Mesenchymal stem cell (in vitro differentiated cells and primary cell): ENCODE results near the gene BDKRB2.
A peak's percentile ranks its signal among the peaks of the same experiment; 100 is the strongest.

ENCODE experiments used
- DNase-seq: peaks from one replicate; pipeline ENCODE4 v3.0.0-alpha.2; 2013
- H2AFZ ChIP-seq: one replicate; pipeline ENCODE4 v1.6.1; 2013; ENCODE audit warnings: low read depth, mild to moderate bottlenecking, control low read depth, inconsistent platforms, low read length, moderate library complexity
- H2AK5ac ChIP-seq: 2 replicates; pipeline ENCODE4 v1.6.1; 2013; ENCODE audit warnings: low read length, moderate library complexity, mild to moderate bottlenecking, inconsistent platforms; ENCODE audit not compliant: severe bottlenecking
- H2BK120ac ChIP-seq: one replicate; pipeline ENCODE4 v1.6.1; 2013; ENCODE audit warnings: low read depth, mild to moderate bottlenecking, inconsistent platforms, low read length, moderate library complexity
- H2BK12ac ChIP-seq, 2 experiments: one replicate each; pipeline ENCODE4 v1.6.1; 2013; ENCODE audit warnings: inconsistent platforms in 2 of 2, low read length in 2 of 2, mild to moderate bottlenecking in 2 of 2, moderate library complexity in 2 of 2, control low read depth in 1 of 2
- H2BK15ac ChIP-seq: one replicate; pipeline ENCODE4 v1.6.1; 2013; ENCODE audit warnings: mild to moderate bottlenecking, low read depth, inconsistent platforms; ENCODE audit not compliant: poor library complexity, severe bottlenecking
- H2BK5ac ChIP-seq: 2 replicates; pipeline ENCODE4 v1.6.1; 2013; ENCODE audit warnings: low read depth, mild to moderate bottlenecking, low read length, control low read depth, inconsistent platforms; ENCODE audit not compliant: poor library complexity, severe bottlenecking
- H3K14ac ChIP-seq, 2 experiments: one replicate each; pipeline ENCODE4 v1.6.1; 2013; ENCODE audit warnings: inconsistent platforms in 2 of 2, low read length in 2 of 2, control low read depth in 1 of 2, mild to moderate bottlenecking in 1 of 2, moderate library complexity in 1 of 2
- H3K18ac ChIP-seq, 2 experiments: one replicate each; pipeline ENCODE4 v1.6.1; 2013; ENCODE audit warnings: inconsistent platforms in 2 of 2, low read length in 2 of 2, control low read depth in 1 of 2, low read depth in 1 of 2, mild to moderate bottlenecking in 1 of 2
- H3K23ac ChIP-seq, 2 experiments: one replicate each; pipeline ENCODE4 v1.6.1; 2013; ENCODE audit warnings: inconsistent platforms in 2 of 2, low read length in 2 of 2, mild to moderate bottlenecking in 2 of 2, moderate library complexity in 2 of 2, control low read depth in 1 of 2
- H3K27ac ChIP-seq: 2 replicates; pipeline ENCODE4 v1.5.1; 2013; ENCODE audit warnings: mild to moderate bottlenecking, moderate library complexity, low read length, control low read depth, inconsistent platforms; ENCODE audit not compliant: poor library complexity, severe bottlenecking
- H3K27me3 ChIP-seq, 2 experiments: 2 replicates each; pipeline versions ENCODE4 v1.6.1 to v1.7.0; 2013; ENCODE audit warnings: low read length in 2 of 2, mild to moderate bottlenecking in 2 of 2, moderate library complexity in 2 of 2, control low read depth in 1 of 2, inconsistent platforms in 1 of 2; ENCODE audit not compliant: control insufficient read depth in 1 of 2, insufficient read depth in 1 of 2
- H3K36me3 ChIP-seq, 2 experiments: 2 replicates each; pipeline versions ENCODE4 v1.6.1 to v1.7.0; 2013; ENCODE audit warnings: low read length in 2 of 2, control low read depth in 1 of 2, inconsistent platforms in 1 of 2, low read depth in 1 of 2, mild to moderate bottlenecking in 1 of 2; ENCODE audit not compliant: insufficient read depth in 2 of 2, control insufficient read depth in 1 of 2
- H3K4ac ChIP-seq, 2 experiments: one replicate each; pipeline ENCODE4 v1.6.1; 2013; ENCODE audit warnings: inconsistent platforms in 2 of 2, low read length in 2 of 2, mild to moderate bottlenecking in 2 of 2, moderate library complexity in 2 of 2, control low read depth in 1 of 2, low read depth in 1 of 2
- H3K4me1 ChIP-seq: 2 replicates; pipeline ENCODE4 v1.6.1; 2013; ENCODE audit warnings: low read depth, low read length, control low read depth; ENCODE audit not compliant: control insufficient read depth, insufficient read depth
- H3K4me2 ChIP-seq: 2 replicates; pipeline ENCODE4 v1.6.1; 2013; ENCODE audit warnings: low read length, mild to moderate bottlenecking, inconsistent platforms; ENCODE audit not compliant: poor library complexity, severe bottlenecking
- H3K4me3 ChIP-seq, 2 experiments: 2 replicates each; pipeline versions ENCODE4 v1.5.1 to v1.7.0; 2013; ENCODE audit warnings: low read length in 2 of 2, mild to moderate bottlenecking in 2 of 2, control low read depth in 1 of 2, low read depth in 1 of 2; ENCODE audit not compliant: insufficient read depth in 1 of 2
- H3K79me1 ChIP-seq: replicated peaks from 2 replicates; pipeline ENCODE4 v1.6.1; 2013; ENCODE audit warnings: mild to moderate bottlenecking, control low read depth, low read length, inconsistent platforms; ENCODE audit not compliant: poor library complexity, severe bottlenecking
- H3K9ac ChIP-seq: 2 replicates; pipeline ENCODE4 v1.7.0; 2013; ENCODE audit warnings: mild to moderate bottlenecking, low read length, moderate library complexity
- H3K9me3 ChIP-seq: 2 replicates; pipeline ENCODE4 v1.7.0; 2013; ENCODE audit warnings: mild to moderate bottlenecking, low read length; ENCODE audit not compliant: control insufficient read depth
- H4K8ac ChIP-seq: one replicate; pipeline ENCODE4 v1.6.1; 2013; ENCODE audit warnings: inconsistent platforms, mild to moderate bottlenecking, low read length, moderate library complexity
- H4K91ac ChIP-seq: one replicate; pipeline ENCODE4 v1.6.1; 2013; ENCODE audit warnings: mild to moderate bottlenecking, low read length, inconsistent platforms
- WGBS: methylation state at CpG from one replicate; pipeline ENCODE4 v1.1.7; 2013; ENCODE audit warnings: mixed read lengths; 5-methylcytosine and 5-hydroxymethylcytosine counted together

BDKRB2 gene

GRCh38 chr14:96267916-96268315 is 63.3 kb downstream of the BDKRB2 start:
- H3K79me1 ChIP-seq: peaks cover 24% of the 10 kb centered on the region
- H3K4me2 ChIP-seq: peak overlapping the region; percentile 44
- peak overlapping the region; percentile 94 for H4K91ac ChIP-seq
- no peak overlapping the region for H3K23ac ChIP-seq
- no peak overlapping the region for H3K14ac ChIP-seq
- H3K9ac ChIP-seq: peak overlapping the region; percentile 42
- no peak overlapping the region for H2BK15ac ChIP-seq
- H3K4me3 ChIP-seq: peak overlapping the region in 1 of 2 experiments; percentile 3
- H4K8ac ChIP-seq: peak overlapping the region; percentile 46
- H2BK5ac ChIP-seq: peak overlapping the region; percentile 95
- peak overlapping the region; percentile 16 for H2AK5ac ChIP-seq
- peak overlapping the region; percentile 3 to 96 for H3K4ac ChIP-seq
- peak overlapping the region; percentile 99 for H3K27ac ChIP-seq
- peak overlapping the region; percentile 93 to 94 for H2BK12ac ChIP-seq
- H3K9me3 ChIP-seq: peaks cover 10% of the 10 kb centered on the region
- DNase-seq: no peak
- 89% methylated on average over 5 of the region's 5 CpGs for WGBS
- H2AFZ ChIP-seq: no peak overlapping the region
- H2BK120ac ChIP-seq: peak overlapping the region; percentile 68
- H3K27me3 ChIP-seq: no peaks in the 10 kb centered on the region
- peak overlapping the region; percentile 34 to 77 for H3K18ac ChIP-seq
- peaks cover 14 to 29% of the 10 kb centered on the region in 2 experiments for H3K36me3 ChIP-seq
- peaks cover 35% of the 10 kb centered on the region for H3K4me1 ChIP-seq

GRCh38 chr14:96268431-96269358 is 64.1 kb downstream of the BDKRB2 start:
- WGBS: 62% methylated on average over 22 of the region's 22 CpGs
- no peak overlapping the region for H3K23ac ChIP-seq
- peak overlapping the region; percentile 48 for H3K9ac ChIP-seq
- H3K4me1 ChIP-seq: peaks cover 35% of the 10 kb centered on the region
- H3K27me3 ChIP-seq: no peaks in the 10 kb centered on the region
- H4K8ac ChIP-seq: peak overlapping the region; percentile 79
- peaks cover 11% of the 10 kb centered on the region for H3K9me3 ChIP-seq
- peak overlapping the region; percentile 47 to 96 for H3K4ac ChIP-seq
- peak overlapping the region; percentile 79 to 93 for H2BK12ac ChIP-seq
- H3K18ac ChIP-seq: peak overlapping the region; percentile 88 to 95
- peak overlapping the region; percentile 95 for H2BK5ac ChIP-seq
- peaks cover 8 to 21% of the 10 kb centered on the region in 2 experiments for H3K36me3 ChIP-seq
- H2AFZ ChIP-seq: peak overlapping the region; percentile 58
- H3K4me3 ChIP-seq: no peak overlapping the region
- H3K27ac ChIP-seq: peak overlapping the region; percentile 99
- H3K4me2 ChIP-seq: peak overlapping the region; percentile 44
- peak overlapping the region; percentile 96 for H2AK5ac ChIP-seq
- no peak overlapping the region for H3K14ac ChIP-seq
- peak; percentile 98 for DNase-seq
- peak overlapping the region; percentile 94 for H4K91ac ChIP-seq
- peaks cover 19% of the 10 kb centered on the region for H3K79me1 ChIP-seq
- H2BK120ac ChIP-seq: peak overlapping the region; percentile 91
- peak overlapping the region; percentile 56 for H2BK15ac ChIP-seq

GRCh38 chr14:96269359-96269710 is 64.7 kb downstream of the BDKRB2 start:
- Histone ChIP-seq H3K27me3 (no peaks in the 10 kb centered on the region), H3K4me3 (no peak overlapping the region), H2BK12ac (peak overlapping the region; percentile 29 to 91), H3K9ac (peak overlapping the region; percentile 48), H3K27ac (peak overlapping the region; percentile 99), H2BK120ac (peak overlapping the region; percentile 75), H3K9me3 (peaks cover 11% of the 10 kb centered on the region), H4K8ac (peak overlapping the region; percentile 79), H2BK5ac (peak overlapping the region; percentile 95), H3K23ac (peak overlapping the region in 1 of 2 experiments; percentile 3), H3K14ac (peak overlapping the region in 1 of 2 experiments; percentile 57), H4K91ac (peak overlapping the region; percentile 79), H3K4me2 (no peak overlapping the region), H3K79me1 (peaks cover 14% of the 10 kb centered on the region), H2BK15ac (no peak overlapping the region), H3K4ac (peak overlapping the region; percentile 46 to 89), H3K36me3 (peaks cover 1 to 15% of the 10 kb centered on the region in 2 experiments), H2AFZ (peak overlapping the region; percentile 58), H3K18ac (peak overlapping the region; percentile 68 to 95), H3K4me1 (peaks cover 38% of the 10 kb centered on the region), H2AK5ac (peak overlapping the region; percentile 96)
- WGBS: 37% methylated on average over 10 of the region's 10 CpGs
- no peak for DNase-seq
